Thymus (tissue), 11 donors: ENCODE measurements around the gene CLCC1. TPM values are rescaled to one million over a fixed set of nuclear protein-coding genes. Genes with fewer than 3 reads are reported as not detected.
"Not testable (repeated sequence)": the region's sequence is repeated elsewhere in the genome, so short reads cannot be mapped to it uniquely, and the experiment has no call there.

Experiments
- DNase-seq, 9 donors: peaks; one replicate each; pipeline ENCODE4 v3.0.0-alpha.2; 2013; ENCODE audit warnings: low spot score in 9 of 9, low read depth in 6 of 9, missing footprints in 1 of 9
- H3K27ac ChIP-seq, 2 donors: one replicate each; pipeline ENCODE4 v1.5.1; 2013; ENCODE audit warnings: control low read depth in 1 of 2, low read depth in 1 of 2, low read length in 1 of 2, mild to moderate bottlenecking in 1 of 2, moderate library complexity in 1 of 2
- H3K27me3 ChIP-seq, 2 donors: one replicate each; pipeline ENCODE4 v1.5.1; 2013; ENCODE audit warnings: low read length in 1 of 2; ENCODE audit not compliant: control insufficient read depth in 2 of 2, insufficient read depth in 1 of 2
- H3K36me3 ChIP-seq, 2 donors: one replicate each; pipeline ENCODE4 v1.5.1; 2013; ENCODE audit warnings: low read length in 1 of 2, mild to moderate bottlenecking in 1 of 2, moderate library complexity in 1 of 2; ENCODE audit not compliant: control insufficient read depth in 2 of 2, insufficient read depth in 2 of 2
- H3K4me1 ChIP-seq, 2 donors: one replicate each; pipeline ENCODE4 v1.5.1; 2013; ENCODE audit warnings: low read length in 2 of 2; ENCODE audit not compliant: control insufficient read depth in 2 of 2, insufficient read depth in 2 of 2
- H3K4me3 ChIP-seq, 2 donors: one replicate each; pipeline ENCODE4 v1.5.1; 2013; ENCODE audit warnings: low read length in 2 of 2, control low read depth in 1 of 2, mild to moderate bottlenecking in 1 of 2
- H3K9me3 ChIP-seq, 2 donors: one replicate each; pipeline ENCODE4 v1.5.1; 2013; ENCODE audit warnings: low read length in 1 of 2, mild to moderate bottlenecking in 1 of 2; ENCODE audit not compliant: control insufficient read depth in 2 of 2, insufficient read depth in 1 of 2
- WGBS: extraction: QIAGEN DNeasy Blood & Tissue Kit; methylation state at CpG from one replicate; pipeline ENCODE4 v1.1.7; 2013; 5-methylcytosine and 5-hydroxymethylcytosine counted together
- polyA plus RNA-seq: library from polyadenylated mRNA; stranded (reverse); fragments of 200-250 nt; gene quantifications from one replicate; pipeline ENCODE4 v1.2.3, GENCODE V29; 2013
- total RNA-seq: library from RNA; stranded (reverse); fragments of 120-200 nt; gene quantifications from one replicate; pipeline ENCODE4 v1.2.4, GENCODE V29; 2013
- donor health status: healthy.

The CLCC1 gene
- total and polyA plus RNA-seq, 2 donors, result 7.9 to 8.9 TPM

- Histone ChIP-seq H3K36me3 (peaks cover 0 to 21% of the 10 kb centered on the region in 2 donors), H3K4me1 (no peaks in the 10 kb centered on the region), H3K4me3 (no peak overlapping the region), H3K27me3 (no peaks in the 10 kb centered on the region), H3K9me3 (no peaks in the 10 kb centered on the region), H3K27ac (no peak overlapping the region)
- DNase-seq, result no peak
- 51% methylated on average over 6 of the region's 6 CpGs for WGBS
Observed at GRCh38 chr1:108947871-108948525, 15.3 kb downstream of the CLCC1 start.

- Histone ChIP-seq H3K4me1 (no peaks in the 10 kb centered on the region), H3K27me3 (no peaks in the 10 kb centered on the region), H3K4me3 (no peak overlapping the region), H3K36me3 (peaks cover 23 to 67% of the 10 kb centered on the region in 2 donors), H3K9me3 (no peaks in the 10 kb centered on the region), H3K27ac (no peak overlapping the region)
- DNase-seq, result no peak
- 99% methylated on average over 9 of the region's 9 CpGs for WGBS
Observed at GRCh38 chr1:108936170-108936569, 27.1 kb downstream of the CLCC1 start.

DNA sequence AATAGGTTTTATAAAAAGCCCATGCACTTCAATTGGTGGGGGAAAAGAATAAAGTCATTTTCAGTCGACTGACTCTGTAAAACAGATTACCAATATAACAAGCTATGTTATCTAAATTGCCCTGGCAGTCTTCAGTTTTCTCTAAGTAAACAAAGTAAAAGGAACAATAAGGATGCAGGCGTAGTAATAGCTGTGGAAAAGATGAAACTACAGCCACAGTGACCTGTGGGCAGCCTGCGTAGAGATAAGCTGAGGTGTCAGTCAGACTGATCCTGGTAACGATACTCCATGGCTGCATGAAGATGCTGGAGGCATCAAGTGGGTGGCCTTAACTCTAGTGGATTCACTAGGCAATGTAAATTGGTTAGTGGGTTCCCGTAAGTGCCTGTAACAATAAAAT, 29.3 kb downstream of the CLCC1 start:
- no peak overlapping the region for H3K4me3 ChIP-seq
- 99% methylated on average over 5 of the region's 5 CpGs for WGBS

GRCh38 chr1:108927565-108927964, 35.7 kb downstream of the CLCC1 start:
- H3K27me3 ChIP-seq, H3K4me1 ChIP-seq, H3K9me3 ChIP-seq, DNase-seq, H3K27ac ChIP-seq, H3K4me3 ChIP-seq: not testable (repeated sequence)
- WGBS, result 98% methylated on average over 1 of the region's 1 CpG
- H3K36me3 ChIP-seq, result peaks cover 37 to 74% of the 10 kb centered on the region in 2 donors

More for the DNA sequence above, 29.3 kb downstream of the CLCC1 start:
- Histone ChIP-seq H3K27ac (no peak overlapping the region), H3K4me1 (no peaks in the 10 kb centered on the region), H3K27me3 (no peaks in the 10 kb centered on the region), H3K36me3 (peaks cover 27 to 78% of the 10 kb centered on the region in 2 donors), H3K9me3 (no peaks in the 10 kb centered on the region)
- no peak for DNase-seq

- Histone ChIP-seq H3K9me3 (no peaks in the 10 kb centered on the region), H3K27me3 (no peaks in the 10 kb centered on the region), H3K4me3 (no peak overlapping the region), H3K27ac (no peak overlapping the region), H3K36me3 (peaks cover 34 to 63% of the 10 kb centered on the region in 2 donors), H3K4me1 (no peaks in the 10 kb centered on the region)
- DNase-seq, result no peak
- WGBS, result 97% methylated on average over 2 of the region's 2 CpGs
Observed at GRCh38 chr1:108925920-108926319, 37.4 kb downstream of the CLCC1 start.

DNA sequence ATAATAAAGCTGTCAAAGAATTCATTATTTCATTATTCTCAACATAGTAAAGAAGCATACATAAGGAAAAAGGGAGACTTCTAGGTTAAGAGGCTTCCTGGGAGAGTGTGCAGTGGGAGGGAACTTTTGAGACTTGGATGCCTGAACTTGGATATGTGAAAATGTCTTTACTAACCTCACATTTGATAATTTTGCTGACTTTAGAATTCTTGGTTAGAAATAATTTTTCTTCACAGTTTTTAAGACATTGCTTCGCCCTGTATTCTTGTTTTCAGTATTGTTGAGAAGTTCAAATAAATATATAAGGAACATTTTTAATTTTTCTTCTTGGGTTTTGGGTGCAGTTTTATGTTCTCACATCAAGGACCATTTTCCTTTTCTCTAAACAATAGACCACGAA, 46.5 kb downstream of the CLCC1 start:
- Histone ChIP-seq H3K27ac (no peak overlapping the region), H3K36me3 (peaks cover 3 to 16% of the 10 kb centered on the region in 2 donors), H3K4me1 (no peaks in the 10 kb centered on the region), H3K4me3 (no peak overlapping the region), H3K27me3 (no peaks in the 10 kb centered on the region), H3K9me3 (no peaks in the 10 kb centered on the region)
- DNase-seq, result no peak
- 100% methylated on average over 2 of the region's 2 CpGs for WGBS

Other genes with a start within 250 kb of the CLCC1 start
- 37.9 TPM for gene STXBP3, start 216.8 kb downstream of the CLCC1 start, total RNA-seq
- gene STXBP3, start 216.8 kb downstream of the CLCC1 start, polyA plus RNA-seq, result 85.6 TPM
- gene AKNAD1, start 106.4 kb downstream of the CLCC1 start, total RNA-seq, result 0.14 TPM
- gene AKNAD1, start 106.4 kb downstream of the CLCC1 start, polyA plus RNA-seq, result 0.84 TPM
- 28.6 TPM for gene GPSM2, start 86.5 kb downstream of the CLCC1 start, total RNA-seq
- gene GPSM2, start 86.5 kb downstream of the CLCC1 start, polyA plus RNA-seq, result 5.8 TPM
- gene WDR47, start 78.6 kb upstream of the CLCC1 start, total RNA-seq, result 10.8 TPM
- 7.8 TPM for gene WDR47, start 78.6 kb upstream of the CLCC1 start, polyA plus RNA-seq
- 14.8 TPM for gene TAF13, start 112.5 kb upstream of the CLCC1 start, total RNA-seq
- 40.6 TPM for gene TAF13, start 112.5 kb upstream of the CLCC1 start, polyA plus RNA-seq
- gene TMEM167B, start 127.3 kb upstream of the CLCC1 start, total RNA-seq, result 24.9 TPM
- 30.0 TPM for gene TMEM167B, start 127.3 kb upstream of the CLCC1 start, polyA plus RNA-seq
- 1.3 TPM for gene ELAPOR1, start 150.6 kb upstream of the CLCC1 start, total RNA-seq
- gene ELAPOR1, start 150.6 kb upstream of the CLCC1 start, polyA plus RNA-seq, result 1.2 TPM